IMR-90 (cell line): ENCODE results near the gene MDFIC2. TPM values are rescaled to one million over a fixed set of nuclear protein-coding genes. Genes with fewer than 3 reads are reported as not detected.

Experiments
- ATAC-seq: fragments of 200-7000 bp; cut with Tn5 transposase; 2 replicates; pipeline ENCODE4 v1.9.1; 2020; ENCODE audit warnings: low read depth, mild to moderate bottlenecking, moderate library complexity
- BruUV-seq: library from RNA; stranded (reverse); fragments of 400-500 nt; replicated peaks from 2 replicates; lab custom pipeline; 2021; lab: Mats Ljungman, UMichigan
- CTCF ChIA-PET: fragments of 300-600 bp; formaldehyde crosslinking; extraction: SDS; loops from one replicate; lab custom pipeline; 2021; ENCODE audit warnings: antibody characterized with exemption; lab: Yijun Ruan, JAX
- POLR2A ChIA-PET: fragments of 300-600 bp; sonication (Branson Sonifier 250); formaldehyde crosslinking; loops from one replicate; lab custom pipeline; 2022; ENCODE audit warnings: antibody characterized with exemption; ENCODE audit not compliant: unreplicated experiment; lab: Charles Lee
- DNase-seq: peaks from one replicate; pipeline ENCODE4 v3.0.0; 2013
- H2AFZ ChIP-seq: replicated peaks from 2 replicates; pipeline ENCODE3; 2013; ENCODE audit warnings: low read length, mild to moderate bottlenecking; ENCODE audit not compliant: poor library complexity
- H2AK5ac ChIP-seq: 2 replicates; pipeline ENCODE4 v1.6.1; 2013; ENCODE audit warnings: low read depth, low read length, inconsistent platforms
- H2AK9ac ChIP-seq: replicated peaks from 2 replicates; pipeline ENCODE3; 2013; ENCODE audit warnings: mild to moderate bottlenecking, low read depth, low read length, moderate library complexity; ENCODE audit not compliant: poor library complexity
- H2BK120ac ChIP-seq: 2 replicates; pipeline ENCODE4 v1.6.1; 2013; ENCODE audit warnings: low read depth, low read length, inconsistent platforms
- H2BK15ac ChIP-seq: 3 replicates; pipeline ENCODE4 v1.6.1; 2013; ENCODE audit warnings: low read depth, low read length, inconsistent platforms
- H2BK20ac ChIP-seq: 2 replicates; pipeline ENCODE4 v1.6.1; 2013; ENCODE audit warnings: low read depth, mild to moderate bottlenecking, inconsistent platforms, low read length, moderate library complexity
- H2BK5ac ChIP-seq: 2 replicates; pipeline ENCODE4 v1.6.1; 2013; ENCODE audit warnings: mild to moderate bottlenecking, low read depth, low read length, inconsistent platforms; ENCODE audit not compliant: poor library complexity, severe bottlenecking
- H3K14ac ChIP-seq: replicated peaks from 2 replicates; pipeline ENCODE4 v1.6.1; 2013; ENCODE audit warnings: low read depth, low read length, inconsistent platforms
- H3K18ac ChIP-seq: 2 replicates; pipeline ENCODE4 v1.6.1; 2013; ENCODE audit warnings: low read depth, low read length, control low read depth
- H3K23ac ChIP-seq: 2 replicates; pipeline ENCODE4 v1.6.1; 2013; ENCODE audit warnings: low read depth, low read length, inconsistent platforms
- H3K27ac ChIP-seq: 2 replicates; pipeline ENCODE4 v1.5.1; 2013; ENCODE audit warnings: mild to moderate bottlenecking, control low read depth, low read length; ENCODE audit not compliant: insufficient read depth
- H3K27me3 ChIP-seq: 2 replicates; pipeline ENCODE4 v1.6.1; 2013; ENCODE audit warnings: low read length; ENCODE audit not compliant: control insufficient read depth, insufficient read depth
- H3K36me3 ChIP-seq: 2 replicates; pipeline ENCODE4 v1.6.1; 2013; ENCODE audit warnings: low read length, mixed read lengths; ENCODE audit not compliant: control insufficient read depth, insufficient read depth
- H3K4ac ChIP-seq: 2 replicates; pipeline ENCODE4 v1.6.1; 2013; ENCODE audit warnings: low read depth, low read length, inconsistent platforms
- H3K4me1 ChIP-seq: 2 replicates; pipeline ENCODE4 v1.6.1; 2013; ENCODE audit warnings: low read length, mixed read lengths; ENCODE audit not compliant: control insufficient read depth, insufficient read depth
- H3K4me2 ChIP-seq: 2 replicates; pipeline ENCODE4 v1.6.1; 2013; ENCODE audit warnings: low read depth, mild to moderate bottlenecking, control low read depth, low read length, moderate library complexity
- H3K4me3 ChIP-seq: 2 replicates; pipeline ENCODE4 v1.5.1; 2013; ENCODE audit warnings: low read depth, mild to moderate bottlenecking, control low read depth, low read length, moderate library complexity; ENCODE audit not compliant: insufficient read depth
- H3K56ac ChIP-seq: 2 replicates; pipeline ENCODE4 v1.6.1; 2013; ENCODE audit warnings: low read length, inconsistent platforms; ENCODE audit not compliant: insufficient read depth; ENCODE audit errors: extremely low read depth
- H3K79me1 ChIP-seq, 2 experiments: 2 replicates each; pipeline ENCODE4 v1.6.1; 2013; ENCODE audit warnings: low read length in 2 of 2, inconsistent platforms in 1 of 2, low read depth in 1 of 2
- H3K9ac ChIP-seq: 2 replicates; pipeline ENCODE4 v1.6.1; 2013; ENCODE audit warnings: low read depth, low read length, control low read depth
- H3K9me1 ChIP-seq: 2 replicates; pipeline ENCODE4 v1.6.1; 2013; ENCODE audit warnings: low read length, inconsistent platforms; ENCODE audit not compliant: insufficient read depth
- H3K9me3 ChIP-seq: 2 replicates; pipeline ENCODE4 v1.6.1; 2013; ENCODE audit warnings: low read length; ENCODE audit not compliant: control insufficient read depth, insufficient read depth
- H4K20me1 ChIP-seq: 2 replicates; pipeline ENCODE4 v1.6.1; 2013; ENCODE audit warnings: low read length, inconsistent platforms; ENCODE audit not compliant: insufficient read depth
- H4K5ac ChIP-seq: 2 replicates; pipeline ENCODE4 v1.6.1; 2013; ENCODE audit warnings: mild to moderate bottlenecking, low read depth, low read length, control low read depth
- H4K8ac ChIP-seq, 2 experiments: 2 replicates each; pipeline ENCODE4 v1.6.1; 2013; ENCODE audit warnings: low read depth in 2 of 2, low read length in 2 of 2, control low read depth in 1 of 2, inconsistent platforms in 1 of 2
- H4K91ac ChIP-seq: 2 replicates; pipeline ENCODE4 v1.6.1; 2013; ENCODE audit warnings: low read depth, low read length, inconsistent platforms; ENCODE audit not compliant: insufficient read depth
- BHLHE40 ChIP-seq: fragments of 150-350 bp; IDR thresholded peaks from 2 replicates; pipeline ENCODE4 v1.6.1; 2016; ENCODE audit warnings: mild to moderate bottlenecking, low read depth, low read length
- CEBPB ChIP-seq: IDR thresholded peaks from 2 replicates; pipeline ENCODE4 v1.6.1; 2012; ENCODE audit warnings: low read depth, low read length, improper control_type of control experiment
- CHD1 ChIP-seq: IDR thresholded peaks from 2 replicates; pipeline ENCODE4 v1.6.1; 2012; ENCODE audit warnings: low read depth, low read length, improper control_type of control experiment
- CTCF ChIP-seq: conservative IDR thresholded peaks from 2 replicates; pipeline ENCODE4 v1.5.1; 2012; ENCODE audit warnings: mild to moderate bottlenecking, low read depth, low read length, improper control_type of control experiment
- FOS ChIP-seq: fragments of 150-350 bp; IDR thresholded peaks from 2 replicates; pipeline ENCODE4 v1.6.1; 2016; ENCODE audit warnings: low read depth, low read length
- MAFK ChIP-seq: IDR thresholded peaks from 2 replicates; pipeline ENCODE4 v1.6.1; 2012; ENCODE audit warnings: low read depth, low read length, improper control_type of control experiment
- MAZ ChIP-seq: IDR thresholded peaks from 2 replicates; pipeline ENCODE4 v1.6.1; 2012; ENCODE audit warnings: low read depth, mild to moderate bottlenecking, low read length, improper control_type of control experiment, moderate library complexity, borderline replicate concordance
- MXI1 ChIP-seq: IDR thresholded peaks from 2 replicates; pipeline ENCODE4 v1.6.1; 2012; ENCODE audit warnings: low read depth, mild to moderate bottlenecking, low read length, moderate library complexity, borderline replicate concordance
- NFE2L2 ChIP-seq: fragments of 150-350 bp; IDR thresholded peaks from 2 replicates; pipeline ENCODE4 v1.6.1; 2016; ENCODE audit warnings: low read depth, mild to moderate bottlenecking, low read length
- POLR2A ChIP-seq: IDR thresholded peaks from 2 replicates; pipeline ENCODE4 v1.6.1; 2012; ENCODE audit warnings: mild to moderate bottlenecking, low read depth, low read length
- RAD21 ChIP-seq: IDR thresholded peaks from 2 replicates; pipeline ENCODE4 v1.6.1; 2012; ENCODE audit warnings: low read length, improper control_type of control experiment
- RCOR1 ChIP-seq: IDR thresholded peaks from 2 replicates; pipeline ENCODE4 v1.6.1; 2012; ENCODE audit warnings: mild to moderate bottlenecking, low read length, improper control_type of control experiment; ENCODE audit not compliant: insufficient replicate concordance
- RFX5 ChIP-seq: IDR thresholded peaks from 2 replicates; pipeline ENCODE4 v1.8.0; 2012; ENCODE audit warnings: low read depth, mild to moderate bottlenecking, low read length, moderate library complexity
- SMC3 ChIP-seq: fragments of 150-350 bp; IDR thresholded peaks from 2 replicates; pipeline ENCODE4 v1.6.1; 2016; ENCODE audit warnings: low read depth, mild to moderate bottlenecking, antibody characterized with exemption, low read length, moderate library complexity
- WGBS, 2 experiments: methylation state at CpG; one replicate each; pipeline versions ENCODE4 v1.1.5 to v1.1.7; 2013; ENCODE audit warnings: missing lambda C conversion rate in 2 of 2; ENCODE audit not compliant: insufficient read length in 1 of 2; ENCODE audit errors: extremely low coverage in 2 of 2; 5-methylcytosine and 5-hydroxymethylcytosine counted together
- dilution Hi-C: fragments of 300-500 bp; cut with HindIII; formaldehyde crosslinking; loops from one replicate; pipeline ENCODE4 v1.14.3; 2018; ENCODE audit warnings: low sequenced_read_pairs; ENCODE audit not compliant: unreplicated experiment
- in situ Hi-C: fragments of 300-500 bp; cut with MboI; formaldehyde crosslinking; loops from 3 replicates; pipeline ENCODE4 v1.14.3; 2019; ENCODE audit warnings: low sequenced_read_pairs, inconsistent platforms, mixed read lengths
- intact Hi-C: fragments of 100-400 bp; cut with micrococcal nuclease; formaldehyde crosslinking; loops from 2 replicates; pipeline ENCODE4 v1.10.0; 2022
- polyA plus RNA-seq, 3 experiments: library from polyadenylated mRNA; depleted of rRNA; stranded (reverse); fragments of >200 nt; gene quantifications; 2 replicates each; pipeline ENCODE4 v1.2.3, GENCODE V29; 2012; ENCODE audit warnings: low replicate concordance in 1 of 3
- total RNA-seq: library from RNA; depleted of rRNA; stranded (reverse); fragments of >200 nt; gene quantifications from 2 replicates; pipeline ENCODE4 v1.2.3, GENCODE V29; 2012
- TF ChIP-seq, protein P1 (sequence below): fragments of 150-350 bp; IDR thresholded peaks from 2 replicates; pipeline ENCODE4 v1.6.1; 2017; ENCODE audit warnings: mild to moderate bottlenecking, antibody characterized with exemption, low read length, low read depth
- TF ChIP-seq, protein P2 (sequence below): fragments of 150-350 bp; IDR thresholded peaks from 2 replicates; pipeline ENCODE4 v1.6.1; 2016; ENCODE audit warnings: low read depth, mild to moderate bottlenecking, low read length, moderate library complexity, borderline replicate concordance

MDFIC2 gene
- total and polyA plus RNA-seq, 2 of the 4 experiments (the other 2 are of a cell fraction): not detected

DNA sequence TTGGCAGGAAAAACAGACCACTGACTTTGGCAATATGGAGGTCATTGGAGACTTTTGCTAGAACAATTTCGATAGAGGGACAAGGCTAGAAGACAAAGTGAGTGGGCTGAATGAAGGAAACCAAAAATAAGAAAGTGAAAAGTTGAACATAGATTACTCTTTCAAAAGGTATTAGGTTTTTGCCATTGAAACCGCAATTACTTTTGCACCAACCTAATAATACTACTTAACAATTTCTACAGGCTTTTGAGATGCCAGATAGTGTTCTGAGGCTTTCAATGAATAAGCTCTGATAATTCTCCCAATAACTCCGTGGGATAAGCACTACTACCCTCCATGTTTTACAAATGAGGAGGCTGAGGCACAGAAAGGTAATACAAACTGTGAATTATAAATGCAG, 85.0 kb downstream of the MDFIC2 start:
- H2AK9ac ChIP-seq: no peak overlapping the region
- no peak overlapping the region for H2BK20ac ChIP-seq
- H3K9me3 ChIP-seq: no peaks in the 10 kb centered on the region
- no peak overlapping the region for H3K56ac ChIP-seq
- H3K36me3 ChIP-seq: no peaks in the 10 kb centered on the region
- H3K18ac ChIP-seq: no peak overlapping the region
- BruUV-seq: no TSS peak
- no peaks in the 10 kb centered on the region for H3K9me1 ChIP-seq
- no peak overlapping the region for H2BK5ac ChIP-seq
- no peak overlapping the region for H4K5ac ChIP-seq
- no peaks in the 10 kb centered on the region for H3K79me1 ChIP-seq
- no peak overlapping the region for H3K14ac ChIP-seq
- H2AFZ ChIP-seq: no peak overlapping the region
- CTCF ChIA-PET: no interaction called here
- intact Hi-C loops (no loop called here), in situ Hi-C loops (no loop called here), dilution Hi-C loops (no loop called here)
- TF ChIP-seq, protein P1, sequence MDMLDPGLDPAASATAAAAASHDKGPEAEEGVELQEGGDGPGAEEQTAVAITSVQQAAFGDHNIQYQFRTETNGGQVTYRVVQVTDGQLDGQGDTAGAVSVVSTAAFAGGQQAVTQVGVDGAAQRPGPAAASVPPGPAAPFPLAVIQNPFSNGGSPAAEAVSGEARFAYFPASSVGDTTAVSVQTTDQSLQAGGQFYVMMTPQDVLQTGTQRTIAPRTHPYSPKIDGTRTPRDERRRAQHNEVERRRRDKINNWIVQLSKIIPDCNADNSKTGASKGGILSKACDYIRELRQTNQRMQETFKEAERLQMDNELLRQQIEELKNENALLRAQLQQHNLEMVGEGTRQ: no peak
- no peak for TF ChIP-seq CEBPB
- TF ChIP-seq, protein P2, sequence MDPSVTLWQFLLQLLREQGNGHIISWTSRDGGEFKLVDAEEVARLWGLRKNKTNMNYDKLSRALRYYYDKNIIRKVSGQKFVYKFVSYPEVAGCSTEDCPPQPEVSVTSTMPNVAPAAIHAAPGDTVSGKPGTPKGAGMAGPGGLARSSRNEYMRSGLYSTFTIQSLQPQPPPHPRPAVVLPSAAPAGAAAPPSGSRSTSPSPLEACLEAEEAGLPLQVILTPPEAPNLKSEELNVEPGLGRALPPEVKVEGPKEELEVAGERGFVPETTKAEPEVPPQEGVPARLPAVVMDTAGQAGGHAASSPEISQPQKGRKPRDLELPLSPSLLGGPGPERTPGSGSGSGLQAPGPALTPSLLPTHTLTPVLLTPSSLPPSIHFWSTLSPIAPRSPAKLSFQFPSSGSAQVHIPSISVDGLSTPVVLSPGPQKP: no peak
- no peak for TF ChIP-seq POLR2A
- TF ChIP-seq CTCF: no peak
- TF ChIP-seq MAZ: no peak
- no peak for TF ChIP-seq RCOR1
- TF ChIP-seq FOS: no peak
- TF ChIP-seq RAD21: no peak
- TF ChIP-seq MAFK: no peak
- TF ChIP-seq RFX5: no peak
- no peak for TF ChIP-seq NFE2L2
- no peak for TF ChIP-seq SMC3
- no peak for TF ChIP-seq BHLHE40
- TF ChIP-seq MXI1: no peak
- no peak for TF ChIP-seq CHD1
- no peak overlapping the region for H2BK15ac ChIP-seq
- ATAC-seq (no peak), DNase-seq (no peak)
- no peak overlapping the region for H2AK5ac ChIP-seq
- no peaks in the 10 kb centered on the region for H4K20me1 ChIP-seq
- no peaks in the 10 kb centered on the region for H3K4me1 ChIP-seq
- H3K4me2 ChIP-seq: no peak overlapping the region
- H3K9ac ChIP-seq: no peak overlapping the region
- no peak overlapping the region for H4K8ac ChIP-seq
- H3K4ac ChIP-seq: no peak overlapping the region
- H4K91ac ChIP-seq: no peak overlapping the region
- H3K4me3 ChIP-seq: no peak overlapping the region
- H2BK120ac ChIP-seq: no peak overlapping the region
- no peak overlapping the region for H3K27ac ChIP-seq
- H3K27me3 ChIP-seq: no peaks in the 10 kb centered on the region
- H3K23ac ChIP-seq: no peak overlapping the region
- POLR2A ChIA-PET: no interaction called here
- WGBS, 2 experiments: no CpG with 5 or more reads among the region's 3 CpGs
